Endothelial cell of umbilical vein (primary cell): Measurements from ENCODE around the gene ZSWIM6. TPM values are rescaled to one million over a fixed set of nuclear protein-coding genes. Genes with fewer than 3 reads are reported as not detected.

Experiments used
- BruUV-seq: library from RNA; stranded (reverse); fragments of 400-500 nt; replicated peaks from 2 replicates; lab custom pipeline; 2021; lab: Mats Ljungman, UMichigan
- CTCF ChIA-PET: fragments of 300-600, 350-600 bp; sonication (Branson Sonifier 250); formaldehyde crosslinking; loops from one replicate; lab custom pipeline; 2021; ENCODE audit warnings: antibody characterized with exemption, inconsistent platforms; lab: Charles Lee
- POLR2A ChIA-PET: fragments of 300-600, 350-600 bp; sonication (Branson Sonifier 250); formaldehyde crosslinking; loops from one replicate; lab custom pipeline; 2021; ENCODE audit warnings: antibody characterized with exemption, inconsistent platforms; lab: Charles Lee
- DNase-seq: peaks from one replicate; pipeline ENCODE4 v3.0.0-alpha.2; 2011; ENCODE audit warnings: low read depth, low spot score
- FAIRE-seq: peaks from 2 replicates; lab custom pipeline; 2011; peaks lifted over from hg19 to GRCh38; lab: Jason Lieb, UNC
- H2AFZ ChIP-seq: 2 replicates; pipeline ENCODE4 v1.6.0; 2012; ENCODE audit warnings: low read depth, low read length, control low read depth, inconsistent platforms
- H3K27ac ChIP-seq: 2 replicates; pipeline ENCODE4 v1.5.1; 2011; ENCODE audit warnings: low read depth, mild to moderate bottlenecking, control low read depth, low read length, moderate library complexity; ENCODE audit not compliant: insufficient read depth
- H3K27me3 ChIP-seq, 2 experiments: 2 replicates each; pipeline versions ENCODE4 v1.6.0 to v1.6.1; 2011; ENCODE audit warnings: low read length in 2 of 2, mixed read lengths in 1 of 2; ENCODE audit not compliant: control insufficient read depth in 2 of 2, insufficient read depth in 2 of 2
- H3K36me3 ChIP-seq, 2 experiments: 2 replicates in 1 of 2; 3 replicates in 1 of 2; pipeline ENCODE4 v1.5.1; 2011; ENCODE audit warnings: low read length in 2 of 2, mild to moderate bottlenecking in 1 of 2, moderate library complexity in 1 of 2; ENCODE audit not compliant: control insufficient read depth in 2 of 2, insufficient read depth in 2 of 2; ENCODE audit errors: extremely low read depth in 1 of 2
- H3K4me1 ChIP-seq: 3 replicates; pipeline ENCODE4 v1.5.1; 2011; ENCODE audit warnings: mild to moderate bottlenecking, low read length; ENCODE audit not compliant: control insufficient read depth, insufficient read depth; ENCODE audit errors: extremely low read depth
- H3K4me2 ChIP-seq: 2 replicates; pipeline ENCODE4 v1.6.1; 2011; ENCODE audit warnings: low read length, control low read depth, mixed read lengths; ENCODE audit not compliant: insufficient read depth
- H3K4me3 ChIP-seq, 3 experiments: fragments of 200-600 bp in 1 of 3; sonication (generic), shearing (Covaris generic) in 1 of 3; replicated peaks in 1 of 3; 2 replicates each; pipeline ENCODE4 v1.5.1; 2011 to 2016; ENCODE audit warnings: control low read depth in 3 of 3, low read length in 3 of 3, mild to moderate bottlenecking in 2 of 3, inconsistent platforms in 1 of 3, low read depth in 1 of 3, moderate library complexity in 1 of 3; ENCODE audit not compliant: insufficient read depth in 1 of 3
- H3K79me2 ChIP-seq: 2 replicates; pipeline ENCODE4 v1.6.0; 2012; ENCODE audit warnings: low read length, inconsistent platforms; ENCODE audit not compliant: control insufficient read depth, insufficient read depth
- H3K9ac ChIP-seq: replicated peaks from 2 replicates; pipeline ENCODE3; 2011; ENCODE audit warnings: low read length, control low read depth; ENCODE audit not compliant: insufficient read depth; ENCODE audit errors: extremely low read depth
- H3K9me1 ChIP-seq: replicated peaks from 3 replicates; pipeline ENCODE4 v1.6.0; 2011; ENCODE audit warnings: mild to moderate bottlenecking, low read length; ENCODE audit not compliant: control insufficient read depth, insufficient read depth; ENCODE audit errors: extremely low read depth
- H3K9me3 ChIP-seq: replicated peaks from 2 replicates; pipeline ENCODE4 v1.5.1; 2012; ENCODE audit warnings: low read length, inconsistent platforms; ENCODE audit not compliant: control insufficient read depth, insufficient read depth
- H4K20me1 ChIP-seq: replicated peaks from 2 replicates; pipeline ENCODE3; 2011; ENCODE audit warnings: mild to moderate bottlenecking, low read length; ENCODE audit not compliant: control insufficient read depth, insufficient read depth; ENCODE audit errors: extremely low read depth
- EZH2 ChIP-seq: IDR thresholded peaks from 2 replicates; pipeline ENCODE4 v1.6.1; 2012; ENCODE audit warnings: borderline replicate concordance, low read depth, mild to moderate bottlenecking, moderate library complexity, low read length, inconsistent platforms; ENCODE audit not compliant: severe bottlenecking
- FOS ChIP-seq: IDR thresholded peaks from 2 replicates; pipeline ENCODE4 v1.6.1; 2011; ENCODE audit warnings: mild to moderate bottlenecking, low read length, moderate library complexity, borderline replicate concordance; ENCODE audit not compliant: insufficient read depth
- GATA2 ChIP-seq: IDR thresholded peaks from 2 replicates; pipeline ENCODE4 v1.7.0; 2011; ENCODE audit warnings: low read depth, mild to moderate bottlenecking, moderate library complexity, mixed read lengths, low read length; ENCODE audit not compliant: insufficient read length, insufficient read depth
- JUN ChIP-seq: IDR thresholded peaks from 2 replicates; pipeline ENCODE4 v1.6.1; 2011; ENCODE audit warnings: borderline replicate concordance, low read depth; ENCODE audit not compliant: insufficient read length, insufficient read depth
- MYC ChIP-seq: IDR thresholded peaks from one replicate; pipeline ENCODE4 v1.6.1; 2011; ENCODE audit warnings: mild to moderate bottlenecking, low read depth, low read length
- POLR2A ChIP-seq: IDR thresholded peaks from 2 replicates; pipeline ENCODE4 v1.6.1; 2012; ENCODE audit warnings: low read depth, mild to moderate bottlenecking, control low read depth, low read length
- POLR2AphosphoS5 ChIP-seq: IDR thresholded peaks from 2 replicates; pipeline ENCODE4 v1.6.1; 2012; ENCODE audit warnings: low read depth, mild to moderate bottlenecking, control low read depth, low read length, moderate library complexity; ENCODE audit not compliant: insufficient read depth
- dilution Hi-C: fragments of 300-500 bp; cut with MboI; formaldehyde crosslinking; loops from one replicate; pipeline ENCODE4 v1.15.0; 2019; ENCODE audit warnings: low sequenced_read_pairs; ENCODE audit not compliant: extremely low pct_ligation_motif_present
- intact Hi-C: fragments of 100-400 bp; cut with micrococcal nuclease; formaldehyde crosslinking; loops from one replicate; pipeline ENCODE4 v1.10.0; 2022
- polyA plus RNA-seq, 4 experiments: library from polyadenylated mRNA; depleted of rRNA in 3 of 4; stranded (reverse) in 3 of 4; unstranded in 1 of 4; fragments of >200 nt; gene quantifications; 2 replicates each; pipeline versions ENCODE4 v1.2.1 to v1.2.3, GENCODE V29; 2011 to 2012; ENCODE audit warnings: missing spikeins in 1 of 4
- total RNA-seq: library from RNA; stranded (reverse); gene quantifications from 2 replicates; pipeline ENCODE4 v1.2.3, GENCODE V29; 2021
- TF ChIP-seq, protein P1 (sequence below): IDR thresholded peaks from 2 replicates; pipeline ENCODE4 v1.6.1; 2011; ENCODE audit not compliant: insufficient read depth, insufficient read length
- TF ChIP-seq, protein P2 (sequence below), 2 donors: IDR thresholded peaks; 1 replicate in 1 of 2; 2 replicates in 1 of 2; pipeline ENCODE4 v1.5.1; 2011; ENCODE audit warnings: low read length in 2 of 2, mild to moderate bottlenecking in 2 of 2, moderate library complexity in 2 of 2, control low read depth in 1 of 2, inconsistent platforms in 1 of 2, low read depth in 1 of 2; ENCODE audit not compliant: insufficient read depth in 1 of 2; ENCODE audit errors: extremely low read depth in 1 of 2

The ZSWIM6 gene
- total and polyA plus RNA-seq, 2 donors (not counting 3 experiments of a cell fraction or from before 2014, with no cell fraction given) = 14.9 to 25.3 TPM

DNA sequence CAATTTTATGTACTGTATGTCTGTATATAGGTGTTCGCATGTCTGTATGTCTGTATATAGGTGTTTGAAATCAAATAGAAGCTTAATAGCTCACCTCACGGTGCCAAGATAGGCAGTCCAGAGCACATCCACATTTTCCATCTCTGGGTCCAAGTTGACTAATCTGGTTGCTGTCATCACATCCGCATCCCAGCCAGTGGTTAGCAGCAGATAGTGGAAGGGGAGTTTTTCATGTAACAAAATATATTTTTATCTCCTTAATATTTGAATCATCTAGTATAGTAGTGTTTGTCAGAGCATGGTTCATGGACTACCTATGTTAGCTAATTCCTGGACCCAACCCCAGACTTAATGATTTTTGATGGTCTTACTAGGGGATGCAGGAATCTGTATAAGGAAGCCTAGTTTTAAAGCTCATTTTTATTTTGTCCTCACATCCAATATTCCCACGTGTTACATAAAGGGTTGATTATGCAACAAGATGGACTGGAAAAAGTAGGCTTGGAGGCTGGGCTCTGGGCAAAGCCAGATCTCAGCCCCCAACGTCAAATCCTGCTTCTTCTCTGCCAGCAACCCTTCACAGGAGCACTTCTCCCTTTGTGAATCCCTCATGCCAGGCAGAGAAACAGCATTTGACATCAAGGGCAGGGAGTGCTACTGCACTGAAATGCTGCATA, 219.7 kb downstream of the ZSWIM6 start:
- intact Hi-C loops = no loop called here
- H3K27me3 ChIP-seq = no peaks in the 10 kb centered on the region
- CTCF ChIA-PET = no interaction called here
- dilution Hi-C loops = no loop called here
- H3K9me3 ChIP-seq = no peaks in the 10 kb centered on the region
- H3K9ac ChIP-seq = no peak overlapping the region
- H3K27ac ChIP-seq = no peak overlapping the region
- no TSS peak for BruUV-seq
- peaks cover 0 to under 1% of the 10 kb centered on the region in 2 experiments for H3K36me3 ChIP-seq
- H3K9me1 ChIP-seq = no peaks in the 10 kb centered on the region
- POLR2A ChIA-PET = no interaction called here
- H2AFZ ChIP-seq = no peak overlapping the region
- no peaks in the 10 kb centered on the region for H3K79me2 ChIP-seq
- no peaks in the 10 kb centered on the region for H3K4me1 ChIP-seq
- H3K4me3 ChIP-seq = no peak overlapping the region
- no peak overlapping the region for H3K4me2 ChIP-seq
- FAIRE-seq (no peak), DNase-seq (no peak)
- no peaks in the 10 kb centered on the region for H4K20me1 ChIP-seq
- TF ChIP-seq POLR2AphosphoS5 = no peak
- no peak for TF ChIP-seq POLR2A
- TF ChIP-seq JUN = no peak
- no peak for TF ChIP-seq GATA2
- TF ChIP-seq MYC = no peak
- TF ChIP-seq, protein P1, sequence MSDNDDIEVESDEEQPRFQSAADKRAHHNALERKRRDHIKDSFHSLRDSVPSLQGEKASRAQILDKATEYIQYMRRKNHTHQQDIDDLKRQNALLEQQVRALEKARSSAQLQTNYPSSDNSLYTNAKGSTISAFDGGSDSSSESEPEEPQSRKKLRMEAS = no peak
- TF ChIP-seq, protein P2, sequence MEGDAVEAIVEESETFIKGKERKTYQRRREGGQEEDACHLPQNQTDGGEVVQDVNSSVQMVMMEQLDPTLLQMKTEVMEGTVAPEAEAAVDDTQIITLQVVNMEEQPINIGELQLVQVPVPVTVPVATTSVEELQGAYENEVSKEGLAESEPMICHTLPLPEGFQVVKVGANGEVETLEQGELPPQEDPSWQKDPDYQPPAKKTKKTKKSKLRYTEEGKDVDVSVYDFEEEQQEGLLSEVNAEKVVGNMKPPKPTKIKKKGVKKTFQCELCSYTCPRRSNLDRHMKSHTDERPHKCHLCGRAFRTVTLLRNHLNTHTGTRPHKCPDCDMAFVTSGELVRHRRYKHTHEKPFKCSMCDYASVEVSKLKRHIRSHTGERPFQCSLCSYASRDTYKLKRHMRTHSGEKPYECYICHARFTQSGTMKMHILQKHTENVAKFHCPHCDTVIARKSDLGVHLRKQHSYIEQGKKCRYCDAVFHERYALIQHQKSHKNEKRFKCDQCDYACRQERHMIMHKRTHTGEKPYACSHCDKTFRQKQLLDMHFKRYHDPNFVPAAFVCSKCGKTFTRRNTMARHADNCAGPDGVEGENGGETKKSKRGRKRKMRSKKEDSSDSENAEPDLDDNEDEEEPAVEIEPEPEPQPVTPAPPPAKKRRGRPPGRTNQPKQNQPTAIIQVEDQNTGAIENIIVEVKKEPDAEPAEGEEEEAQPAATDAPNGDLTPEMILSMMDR (IDR thresholded peaks at IDR 0.05; ENCODE audit: extremely low read depth in 1 of 2, insufficient read depth in 1 of 2, low read depth in 1 of 2, low read length in 2 of 2) = no peak
- no peak for TF ChIP-seq EZH2
- no peak for TF ChIP-seq FOS
